ENCODE measurements around the gene ASCL2. TPM values are rescaled to one million over a fixed set of nuclear protein-coding genes. Genes with fewer than 3 reads are reported as not detected.

Gene ASCL2, protein sequence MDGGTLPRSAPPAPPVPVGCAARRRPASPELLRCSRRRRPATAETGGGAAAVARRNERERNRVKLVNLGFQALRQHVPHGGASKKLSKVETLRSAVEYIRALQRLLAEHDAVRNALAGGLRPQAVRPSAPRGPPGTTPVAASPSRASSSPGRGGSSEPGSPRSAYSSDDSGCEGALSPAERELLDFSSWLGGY
- not detected in 2 replicates for total RNA-seq (2014; rRNA removed; shearing (Covaris generic))
- total RNA-seq (2022), result not detected in 2 replicates
- not detected for Bru-seq, nascent RNA
- not detected for BruChase-seq, experiment 1, labeled RNA remaining after a 6-hour chase
- not detected for BruChase-seq, experiment 2, labeled RNA remaining after a 2-hour chase
- long read RNA-seq, result 0 reads

DNA sequence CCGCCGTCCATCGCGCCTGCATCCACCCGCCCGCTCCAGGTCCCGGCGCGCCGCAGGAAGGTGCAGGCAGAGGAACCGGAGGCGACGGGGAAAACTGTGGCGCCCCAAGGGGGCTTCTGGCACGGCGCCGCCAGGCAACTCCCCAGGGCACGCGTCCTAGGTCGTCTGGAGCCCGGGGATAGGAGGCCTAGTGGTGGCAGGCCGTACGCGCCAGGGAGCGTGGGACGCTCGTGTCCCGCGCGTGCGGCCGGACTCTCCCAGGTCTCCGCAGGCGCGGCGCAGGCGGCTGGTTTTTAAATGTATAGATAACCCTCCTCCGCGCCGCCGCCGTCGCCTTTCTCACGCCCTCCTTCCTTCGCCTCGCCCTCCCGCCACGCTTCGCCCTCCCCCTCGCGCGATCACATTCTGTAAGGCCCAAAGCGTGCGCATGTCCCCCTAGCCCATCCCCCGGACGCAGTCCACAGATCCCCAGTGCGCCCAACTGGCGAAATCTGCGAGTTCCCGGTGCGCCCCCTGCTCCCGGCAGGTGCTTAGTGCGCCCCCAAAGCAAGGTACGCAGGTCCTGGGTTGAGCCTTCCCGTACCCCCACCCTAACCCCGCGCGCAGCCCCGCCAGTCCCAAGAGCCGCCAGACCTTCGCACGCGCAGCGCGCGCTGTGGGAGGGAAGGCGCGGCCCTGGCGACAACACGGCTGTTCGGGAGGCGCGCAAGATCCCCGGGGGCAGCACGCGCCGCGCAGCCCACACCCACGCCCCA lies at the start of gene ASCL2:
ASCL2 (minus strand) TSS at position 267 of the 755 bp plus-strand sequence; CDS start at position 11, 256 bp downstream.
- ChIA-PET CTCF (ENCODE audit: unreplicated experiment) (no interaction called here), POLR2A (no interaction called here)
- H3K27ac ChIP-seq (ENCODE audit: low read depth, low read length, poor library complexity, severe bottlenecking), result no peak within 1 kb of the TSS

DNA sequence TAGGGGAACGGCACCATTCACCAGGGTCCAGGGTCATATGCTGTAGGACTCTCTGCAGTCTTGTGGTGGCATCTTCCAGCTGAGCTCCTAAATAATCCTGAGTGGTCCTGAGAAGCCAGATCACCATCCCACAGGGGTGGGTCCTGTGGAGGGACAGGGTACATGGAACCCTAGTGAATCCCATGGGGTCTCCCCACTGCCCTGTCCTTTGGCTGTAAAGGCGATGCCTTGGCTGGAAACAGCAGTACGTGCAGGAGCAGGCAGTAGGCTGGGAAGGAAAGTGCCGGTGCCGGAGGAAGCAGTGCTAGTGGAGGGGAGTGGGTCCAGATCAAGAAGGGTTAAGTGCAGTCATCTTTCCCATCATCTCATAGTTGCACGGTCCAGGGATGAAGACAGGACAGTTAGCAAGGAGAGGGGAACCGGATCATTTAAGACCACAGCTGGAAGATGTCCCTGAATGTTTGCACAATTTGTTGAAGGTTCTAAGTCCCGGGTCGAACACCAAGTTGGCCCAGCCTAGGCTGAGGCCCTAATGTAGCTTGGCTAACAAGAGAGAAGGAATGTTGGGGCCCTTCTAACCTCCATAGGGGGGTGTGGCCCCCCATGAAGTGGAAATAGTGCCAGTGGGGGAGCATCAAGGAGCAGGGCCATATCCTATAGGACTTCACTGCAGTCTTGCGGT lies 49.5 kb upstream of the ASCL2 start:
- no peak overlapping the region for H3K4me2 ChIP-seq (ENCODE audit: low read length)
- TF ChIP-seq EZH2phosphoT487 (IDR thresholded peaks at IDR 0.05; ENCODE audit: borderline replicate concordance, low read depth, low read length), result no peak
- TF ChIP-seq, protein P1, sequence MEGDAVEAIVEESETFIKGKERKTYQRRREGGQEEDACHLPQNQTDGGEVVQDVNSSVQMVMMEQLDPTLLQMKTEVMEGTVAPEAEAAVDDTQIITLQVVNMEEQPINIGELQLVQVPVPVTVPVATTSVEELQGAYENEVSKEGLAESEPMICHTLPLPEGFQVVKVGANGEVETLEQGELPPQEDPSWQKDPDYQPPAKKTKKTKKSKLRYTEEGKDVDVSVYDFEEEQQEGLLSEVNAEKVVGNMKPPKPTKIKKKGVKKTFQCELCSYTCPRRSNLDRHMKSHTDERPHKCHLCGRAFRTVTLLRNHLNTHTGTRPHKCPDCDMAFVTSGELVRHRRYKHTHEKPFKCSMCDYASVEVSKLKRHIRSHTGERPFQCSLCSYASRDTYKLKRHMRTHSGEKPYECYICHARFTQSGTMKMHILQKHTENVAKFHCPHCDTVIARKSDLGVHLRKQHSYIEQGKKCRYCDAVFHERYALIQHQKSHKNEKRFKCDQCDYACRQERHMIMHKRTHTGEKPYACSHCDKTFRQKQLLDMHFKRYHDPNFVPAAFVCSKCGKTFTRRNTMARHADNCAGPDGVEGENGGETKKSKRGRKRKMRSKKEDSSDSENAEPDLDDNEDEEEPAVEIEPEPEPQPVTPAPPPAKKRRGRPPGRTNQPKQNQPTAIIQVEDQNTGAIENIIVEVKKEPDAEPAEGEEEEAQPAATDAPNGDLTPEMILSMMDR (conservative IDR thresholded peaks at IDR 0.05; ENCODE audit: low read length), result no peak
- no peak overlapping the region for H3K4me3 ChIP-seq (ENCODE audit: low read depth, low read length, poor library complexity, severe bottlenecking)
- ChIA-PET CTCF (ENCODE audit: unreplicated experiment) (interaction anchor here (0.5 to 0.6 kb wide), 2 partner anchors 71 to 111 kb away, joined by 3 to 8 read pairs; no protein-coding TSS in a partner anchor), POLR2A (no interaction called here)
- no peaks in the 10 kb centered on the region for H3K36me3 ChIP-seq (ENCODE audit: insufficient read depth, low read length)
- H3K4me1 ChIP-seq (ENCODE audit: insufficient read depth, low read length, poor library complexity, severe bottlenecking), result no peaks in the 10 kb centered on the region
- no peaks in the 10 kb centered on the region for H3K9me2 ChIP-seq (ENCODE audit: insufficient read depth, low read length)
- no peaks in the 10 kb centered on the region for H3K79me2 ChIP-seq (ENCODE audit: insufficient read depth, low read depth, low read length)
- H3K27ac ChIP-seq (ENCODE audit: low read depth, low read length, poor library complexity, severe bottlenecking), result no peak overlapping the region
- no peaks in the 10 kb centered on the region for H3K9me3 ChIP-seq (ENCODE audit: low read length)
- intact Hi-C loops (cut with micrococcal nuclease; ENCODE audit: unreplicated experiment), result no loop called here
- H4K20me1 ChIP-seq (ENCODE audit: insufficient read depth, low read length), result no peaks in the 10 kb centered on the region
- DNase-seq (ENCODE audit: low spot score), result no peak
- no TSS peak for BruUV-seq (replicated peaks)
- no peak overlapping the region for H2AFZ ChIP-seq (ENCODE audit: low read length)

More for the DNA sequence above, at the start of gene ASCL2:
- intact Hi-C loops (cut with micrococcal nuclease; ENCODE audit: unreplicated experiment), result no loop called here
- Histone ChIP-seq H2AFZ (ENCODE audit: low read length) (no peak within 1 kb of the TSS), H3K9me2 (ENCODE audit: insufficient read depth, low read length) (no peaks in the 10 kb centered on the region), H3K79me2 (ENCODE audit: insufficient read depth, low read depth, low read length) (no peaks in the 10 kb centered on the region), H3K36me3 (ENCODE audit: insufficient read depth, low read length) (no peaks in the 10 kb centered on the region), H3K4me3 (ENCODE audit: low read depth, low read length, poor library complexity, severe bottlenecking) (no peak within 1 kb of the TSS), H3K4me1 (ENCODE audit: insufficient read depth, low read length, poor library complexity, severe bottlenecking) (peaks cover 6% of the 10 kb centered on the region), H3K4me2 (ENCODE audit: low read length) (no peak within 1 kb of the TSS), H4K20me1 (ENCODE audit: insufficient read depth, low read length) (no peaks in the 10 kb centered on the region), H3K9me3 (ENCODE audit: low read length) (no peaks in the 10 kb centered on the region)
- BruUV-seq (replicated peaks), result no TSS peak
- no peak for DNase-seq (ENCODE audit: low spot score)
- no peak for TF ChIP-seq EZH2phosphoT487 (IDR thresholded peaks at IDR 0.05; ENCODE audit: borderline replicate concordance, low read depth, low read length)
- TF ChIP-seq, protein P1 (conservative IDR thresholded peaks at IDR 0.05; ENCODE audit: low read length), result no peak
